Peyer's patch (tissue), 4 donors: ENCODE measurements around the gene FBXL4.

Experiments
- POLR2A ChIP-seq, 2 donors: fragments of 450-650 bp; IDR thresholded peaks; one replicate each; pipeline ENCODE4 v1.5.1; 2017; ENCODE audit warnings: antibody characterized with exemption in 2 of 2, mild to moderate bottlenecking in 2 of 2, moderate library complexity in 2 of 2
- TF ChIP-seq, protein P1 (sequence below), 6 experiments: fragments of 450-650 bp in 4 of 6; fragments of 200-600 bp in 2 of 6; sonication (generic) in 1 of 6; IDR thresholded peaks; one replicate each; pipeline ENCODE4 v1.5.1; 2017 to 2019; ENCODE audit warnings: antibody characterized with exemption in 6 of 6, mild to moderate bottlenecking in 3 of 6, moderate library complexity in 1 of 6

DNA sequence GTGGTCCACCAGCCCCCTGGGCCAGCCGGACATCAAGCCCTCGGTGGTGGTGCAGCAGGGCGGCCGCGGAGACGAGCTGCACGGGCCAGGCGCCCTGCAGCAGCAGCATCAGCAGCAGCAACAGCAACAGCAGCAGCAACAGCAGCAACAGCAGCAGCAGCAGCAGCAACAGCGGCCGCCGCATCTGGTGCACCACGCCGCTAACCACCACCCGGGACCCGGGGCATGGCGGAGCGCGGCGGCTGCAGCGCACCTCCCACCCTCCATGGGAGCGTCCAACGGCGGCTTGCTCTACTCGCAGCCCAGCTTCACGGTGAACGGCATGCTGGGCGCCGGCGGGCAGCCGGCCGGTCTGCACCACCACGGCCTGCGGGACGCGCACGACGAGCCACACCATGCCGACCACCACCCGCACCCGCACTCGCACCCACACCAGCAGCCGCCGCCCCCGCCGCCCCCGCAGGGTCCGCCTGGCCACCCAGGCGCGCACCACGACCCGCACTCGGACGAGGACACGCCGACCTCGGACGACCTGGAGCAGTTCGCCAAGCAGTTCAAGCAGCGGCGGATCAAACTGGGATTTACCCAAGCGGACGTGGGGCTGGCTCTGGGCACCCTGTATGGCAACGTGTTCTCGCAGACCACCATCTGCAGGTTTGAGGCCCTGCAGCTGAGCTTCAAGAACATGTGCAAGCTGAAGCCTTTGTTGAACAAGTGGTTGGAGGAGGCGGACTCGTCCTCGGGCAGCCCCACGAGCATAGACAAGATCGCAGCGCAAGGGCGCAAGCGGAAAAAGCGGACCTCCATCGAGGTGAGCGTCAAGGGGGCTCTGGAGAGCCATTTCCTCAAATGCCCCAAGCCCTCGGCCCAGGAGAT is 112.4 kb downstream of the FBXL4 start:
- TF ChIP-seq, protein P1, sequence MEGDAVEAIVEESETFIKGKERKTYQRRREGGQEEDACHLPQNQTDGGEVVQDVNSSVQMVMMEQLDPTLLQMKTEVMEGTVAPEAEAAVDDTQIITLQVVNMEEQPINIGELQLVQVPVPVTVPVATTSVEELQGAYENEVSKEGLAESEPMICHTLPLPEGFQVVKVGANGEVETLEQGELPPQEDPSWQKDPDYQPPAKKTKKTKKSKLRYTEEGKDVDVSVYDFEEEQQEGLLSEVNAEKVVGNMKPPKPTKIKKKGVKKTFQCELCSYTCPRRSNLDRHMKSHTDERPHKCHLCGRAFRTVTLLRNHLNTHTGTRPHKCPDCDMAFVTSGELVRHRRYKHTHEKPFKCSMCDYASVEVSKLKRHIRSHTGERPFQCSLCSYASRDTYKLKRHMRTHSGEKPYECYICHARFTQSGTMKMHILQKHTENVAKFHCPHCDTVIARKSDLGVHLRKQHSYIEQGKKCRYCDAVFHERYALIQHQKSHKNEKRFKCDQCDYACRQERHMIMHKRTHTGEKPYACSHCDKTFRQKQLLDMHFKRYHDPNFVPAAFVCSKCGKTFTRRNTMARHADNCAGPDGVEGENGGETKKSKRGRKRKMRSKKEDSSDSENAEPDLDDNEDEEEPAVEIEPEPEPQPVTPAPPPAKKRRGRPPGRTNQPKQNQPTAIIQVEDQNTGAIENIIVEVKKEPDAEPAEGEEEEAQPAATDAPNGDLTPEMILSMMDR (IDR thresholded peaks at IDR 0.05) = no peak
- no peak for TF ChIP-seq POLR2A (IDR thresholded peaks at IDR 0.05)
